Tibial nerve (tissue), 4 donors: ENCODE measurements around the gene IGSF9. TPM values are rescaled to one million over a fixed set of nuclear protein-coding genes. Genes with fewer than 3 reads are reported as not detected.
A peak's percentile ranks its signal among the peaks of the same experiment; 100 is the strongest.

ENCODE experiments used
- DNase-seq, 2 donors: peaks; one replicate each; pipeline ENCODE4 v3.0.0-alpha.2; 2019; ENCODE audit warnings: low spot score in 2 of 2
- H3K27ac ChIP-seq, 4 donors: fragments of 200-600 bp; sonication (generic) in 3 of 4; one replicate each; pipeline ENCODE4 v1.5.1; 2017 to 2019; ENCODE audit warnings: mild to moderate bottlenecking in 1 of 4
- H3K27me3 ChIP-seq, 2 donors: fragments of 200-600 bp; sonication (generic) in 1 of 2; one replicate each; pipeline versions ENCODE4 v1.5.1 to v1.6.0; 2017 to 2019
- H3K36me3 ChIP-seq, 3 donors: fragments of 200-600 bp; sonication (generic); one replicate each; pipeline ENCODE4 v1.5.1; 2018 to 2019
- H3K4me1 ChIP-seq, 4 donors: fragments of 200-600 bp; sonication (generic) in 3 of 4; one replicate each; pipeline ENCODE4 v1.5.1; 2017 to 2019
- H3K4me3 ChIP-seq, 4 donors: fragments of 200-600 bp; sonication (generic) in 3 of 4; one replicate each; pipeline ENCODE4 v1.5.1; 2017 to 2019; ENCODE audit warnings: mild to moderate bottlenecking in 1 of 4, moderate library complexity in 1 of 4
- H3K9me3 ChIP-seq, 4 donors: fragments of 200-600 bp; sonication (generic) in 3 of 4; one replicate each; pipeline ENCODE4 v1.5.1; 2017 to 2019
- EP300 ChIP-seq, 2 donors: sonication (generic); formaldehyde crosslinking; IDR thresholded peaks; one replicate each; pipeline ENCODE4 v1.6.1; 2017; ENCODE audit warnings: antibody characterized with exemption in 2 of 2, mild to moderate bottlenecking in 1 of 2
- POLR2A ChIP-seq, 2 donors: fragments of 450-650 bp; IDR thresholded peaks; one replicate each; pipeline ENCODE4 v1.6.1; 2017; ENCODE audit warnings: antibody characterized with exemption in 2 of 2, mild to moderate bottlenecking in 2 of 2, moderate library complexity in 2 of 2
- WGBS, 2 donors: methylation state at CpG; one replicate each; pipeline ENCODE4 v1.1.5; 2018; 5-methylcytosine and 5-hydroxymethylcytosine counted together
- total RNA-seq, 4 donors: library from RNA; depleted of rRNA; stranded (reverse); fragments of >200 nt; gene quantifications; one replicate each; pipeline ENCODE4 v1.1.0, GENCODE V29; 2016
- TF ChIP-seq, protein P1 (sequence below), 5 experiments: fragments of 200-600 bp in 3 of 5; fragments of 450-650 bp in 2 of 5; sonication (generic) in 3 of 5; IDR thresholded peaks; one replicate each; pipeline ENCODE4 v1.5.1; 2016 to 2019; ENCODE audit warnings: antibody characterized with exemption in 5 of 5, mild to moderate bottlenecking in 3 of 5, moderate library complexity in 2 of 5

The IGSF9 gene
- total RNA-seq, 4 donors from 2014 or later, result 0.20 to 0.63 TPM; not detected in 2

DNA sequence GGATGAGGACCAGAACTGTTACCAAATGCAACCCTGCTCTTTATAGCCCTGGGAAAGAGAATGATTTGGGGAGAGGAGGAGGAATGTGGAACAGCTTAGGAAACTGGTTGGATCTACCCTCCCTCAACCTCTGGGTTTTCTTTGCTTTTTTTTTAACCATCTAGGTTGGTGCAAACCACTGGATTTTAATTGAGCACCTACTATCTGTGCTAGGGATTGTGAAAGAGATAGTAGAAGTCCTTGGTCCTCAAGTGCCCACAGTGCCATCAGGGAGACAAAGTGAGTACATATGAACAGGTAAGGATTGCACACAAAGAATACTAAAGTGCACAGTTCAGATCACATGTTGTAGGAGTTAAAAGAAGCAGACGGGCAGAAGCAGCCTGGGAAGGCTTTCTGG lies 24.8 kb downstream of the IGSF9 start:
- Histone ChIP-seq H3K4me3 (no peak overlapping the region), H3K36me3 (peaks cover 0 to 53% (median 19%) of the 10 kb centered on the region in 3 donors), H3K27ac (peak overlapping the region in 1 of 4 donors; percentile 97), H3K27me3 (no peaks in the 10 kb centered on the region), H3K4me1 (peaks cover 0 to 60% (median 23%) of the 10 kb centered on the region in 4 donors), H3K9me3 (no peaks in the 10 kb centered on the region)
- WGBS, 2 donors, result 69 to 71% methylated on average over 1 of the region's 1 CpG
- DNase-seq, result no peak
- TF ChIP-seq POLR2A (IDR thresholded peaks at IDR 0.05) (no peak), EP300 (IDR thresholded peaks at IDR 0.05) (no peak)
- TF ChIP-seq, protein P1, sequence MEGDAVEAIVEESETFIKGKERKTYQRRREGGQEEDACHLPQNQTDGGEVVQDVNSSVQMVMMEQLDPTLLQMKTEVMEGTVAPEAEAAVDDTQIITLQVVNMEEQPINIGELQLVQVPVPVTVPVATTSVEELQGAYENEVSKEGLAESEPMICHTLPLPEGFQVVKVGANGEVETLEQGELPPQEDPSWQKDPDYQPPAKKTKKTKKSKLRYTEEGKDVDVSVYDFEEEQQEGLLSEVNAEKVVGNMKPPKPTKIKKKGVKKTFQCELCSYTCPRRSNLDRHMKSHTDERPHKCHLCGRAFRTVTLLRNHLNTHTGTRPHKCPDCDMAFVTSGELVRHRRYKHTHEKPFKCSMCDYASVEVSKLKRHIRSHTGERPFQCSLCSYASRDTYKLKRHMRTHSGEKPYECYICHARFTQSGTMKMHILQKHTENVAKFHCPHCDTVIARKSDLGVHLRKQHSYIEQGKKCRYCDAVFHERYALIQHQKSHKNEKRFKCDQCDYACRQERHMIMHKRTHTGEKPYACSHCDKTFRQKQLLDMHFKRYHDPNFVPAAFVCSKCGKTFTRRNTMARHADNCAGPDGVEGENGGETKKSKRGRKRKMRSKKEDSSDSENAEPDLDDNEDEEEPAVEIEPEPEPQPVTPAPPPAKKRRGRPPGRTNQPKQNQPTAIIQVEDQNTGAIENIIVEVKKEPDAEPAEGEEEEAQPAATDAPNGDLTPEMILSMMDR (IDR thresholded peaks at IDR 0.05), result no peak

DNA sequence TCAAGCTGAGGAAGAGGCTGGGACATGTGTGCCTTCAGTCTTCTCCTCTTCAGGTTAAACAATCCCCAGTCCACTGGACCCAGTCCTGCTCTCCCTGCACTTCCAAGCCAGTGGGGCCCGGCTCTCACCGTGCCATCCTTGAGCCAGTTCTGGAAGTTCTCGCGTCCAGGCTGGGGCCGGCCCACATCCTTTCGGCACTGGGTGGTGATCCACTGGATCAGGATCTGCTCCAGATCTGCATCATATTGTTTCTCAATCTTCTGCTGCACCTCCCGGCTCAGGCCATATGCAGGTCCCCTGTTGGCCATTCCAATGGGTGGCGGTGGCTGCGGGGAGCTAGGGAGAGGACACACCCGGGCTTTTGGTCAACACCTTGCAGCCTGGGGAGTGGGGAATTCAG lies 25.2 kb downstream of the IGSF9 start:
- H3K9me3 ChIP-seq, result no peaks in the 10 kb centered on the region
- WGBS, 2 donors, result 85 to 89% methylated on average over 10 of the region's 10 CpGs
- H3K4me1 ChIP-seq, result peaks cover 0 to 59% (median 23%) of the 10 kb centered on the region in 4 donors
- H3K27me3 ChIP-seq, result no peaks in the 10 kb centered on the region
- TF ChIP-seq EP300 (IDR thresholded peaks at IDR 0.05), result no peak
- TF ChIP-seq POLR2A (IDR thresholded peaks at IDR 0.05), result no peak
- TF ChIP-seq, protein P1 (IDR thresholded peaks at IDR 0.05), result no peak
- no peak overlapping the region for H3K27ac ChIP-seq
- DNase-seq, result no peak
- H3K4me3 ChIP-seq, result no peak overlapping the region
- H3K36me3 ChIP-seq, result peaks cover 0 to 57% (median 19%) of the 10 kb centered on the region in 3 donors

DNA sequence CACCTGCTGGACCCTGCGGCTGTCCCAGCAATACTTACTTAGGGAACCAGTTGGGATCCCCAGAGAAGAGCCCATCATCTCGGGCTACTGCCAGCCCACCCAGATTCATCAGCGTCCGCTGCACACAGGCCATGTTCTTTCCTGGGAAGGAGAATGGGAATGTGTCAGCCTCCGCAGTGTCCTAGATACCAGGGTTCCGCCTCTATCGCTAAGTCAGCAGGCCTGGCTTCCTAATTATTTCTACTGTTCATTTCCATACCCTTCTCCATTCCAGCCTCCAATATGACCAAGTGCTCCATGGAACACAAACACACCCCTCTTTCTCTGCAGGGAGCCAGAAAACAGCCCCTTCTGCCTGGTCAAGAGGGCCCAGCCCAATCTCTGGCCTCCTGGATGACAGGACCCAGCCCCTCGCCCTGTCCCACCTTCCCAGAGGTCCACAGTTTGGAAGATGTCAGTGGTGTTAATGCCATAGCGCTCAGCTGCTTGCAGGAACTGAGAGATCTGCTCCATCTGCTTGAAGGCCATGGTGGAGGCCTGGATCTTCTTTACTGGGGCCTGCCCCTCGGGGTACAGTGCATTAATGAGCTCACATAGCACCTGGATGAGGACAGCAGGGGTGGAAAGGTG lies 26.1 kb downstream of the IGSF9 start:
- peaks cover 0 to 58% (median 19%) of the 10 kb centered on the region in 3 donors for H3K36me3 ChIP-seq
- no peak overlapping the region for H3K4me3 ChIP-seq
- no peaks in the 10 kb centered on the region for H3K27me3 ChIP-seq
- no peak for DNase-seq
- H3K27ac ChIP-seq, result no peak overlapping the region
- H3K9me3 ChIP-seq, result no peaks in the 10 kb centered on the region
- TF ChIP-seq, protein P1 (IDR thresholded peaks at IDR 0.05), result no peak
- TF ChIP-seq EP300 (IDR thresholded peaks at IDR 0.05), result no peak
- no peak for TF ChIP-seq POLR2A (IDR thresholded peaks at IDR 0.05)
- 94 to 99% methylated on average over 8 to 10 of the region's 10 CpGs for WGBS, 2 donors
- H3K4me1 ChIP-seq, result peaks cover 0 to 59% (median 23%) of the 10 kb centered on the region in 4 donors

GRCh38 chr1:159918352-159919200 lies 26.8 kb downstream of the IGSF9 start:
- Histone ChIP-seq H3K4me3 (no peak overlapping the region), H3K4me1 (peaks cover 0 to 58% (median 21%) of the 10 kb centered on the region in 4 donors), H3K27me3 (no peaks in the 10 kb centered on the region), H3K27ac (peak overlapping the region in 2 of 4 donors; percentile 1 to 8), H3K9me3 (no peaks in the 10 kb centered on the region), H3K36me3 (peaks cover 0 to 58% (median 19%) of the 10 kb centered on the region in 3 donors)
- no peak for TF ChIP-seq EP300 (IDR thresholded peaks at IDR 0.05)
- TF ChIP-seq, protein P1 (IDR thresholded peaks at IDR 0.05), result no peak
- no peak for TF ChIP-seq POLR2A (IDR thresholded peaks at IDR 0.05)
- 85 to 91% methylated on average over 13 of the region's 13 CpGs for WGBS, 2 donors
- DNase-seq, result no peak
